ENCODE measurements around the gene RASSF1. TPM values are rescaled to one million over a fixed set of nuclear protein-coding genes. Genes with fewer than 3 reads are reported as not detected.

RASSF1 gene
- total and polyA plus RNA-seq, 2 of the 13 experiments (the other 11 are each of a cell fraction or from before 2014, with no cell fraction given) = 10.2 to 27.5 TPM

- TF ChIP-seq ZBTB4 (CRISPR knock-in tag; IDR thresholded peaks at IDR 0.05; ENCODE audit: borderline replicate concordance) = no peak
- 0 out of 2 replicates have a peak, but pooled peaks have one; percentile 34 for TF ChIP-seq ZNF44 (CRISPR knock-in tag; IDR thresholded peaks at IDR 0.05)
- 0 out of 2 replicates have a peak, but pooled peaks have one; percentile 39 for TF ChIP-seq DMTF1 (CRISPR knock-in tag; IDR thresholded peaks at IDR 0.05)
- TF ChIP-seq ADNP (CRISPR knock-in tag; IDR thresholded peaks at IDR 0.05) = no peak
- no peak for TF ChIP-seq RBM22 (optimal IDR thresholded peaks at IDR 0.05; ENCODE audit: low read length)
- TF ChIP-seq HINFP (CRISPR knock-in tag; IDR thresholded peaks at IDR 0.05; ENCODE audit: low read depth) = 0 out of 2 replicates have a peak, but pooled peaks have one; percentile 33
- TF ChIP-seq KDM5A (IDR thresholded peaks at IDR 0.05; ENCODE audit: borderline replicate concordance, low read length) = peak; percentile 30; the same call in 1 of the 2 replicates
- peak; percentile 77 for TF ChIP-seq ASH2L (IDR thresholded peaks at IDR 0.05; ENCODE audit: insufficient read length, low read depth, low read length)
- TF ChIP-seq ZNF317 (CRISPR knock-in tag; IDR thresholded peaks at IDR 0.05) = no peak
- TF ChIP-seq ZNF768 (CRISPR knock-in tag; IDR thresholded peaks at IDR 0.05) = no peak
- TF ChIP-seq RAD51 (IDR thresholded peaks at IDR 0.05; ENCODE audit: borderline replicate concordance) = no peak
- peak; percentile 72; the same call in 1 of the 2 replicates for TF ChIP-seq SMAD3 (CRISPR knock-in tag; IDR thresholded peaks at IDR 0.05)
- peak; percentile 84 for TF ChIP-seq ZNF563 (CRISPR knock-in tag; IDR thresholded peaks at IDR 0.05)
- no peak for TF ChIP-seq CCAR2 (optimal IDR thresholded peaks at IDR 0.05; ENCODE audit: low read depth, low read length)
- no peak for TF ChIP-seq CENPBD1 (CRISPR knock-in tag; IDR thresholded peaks at IDR 0.05; ENCODE audit: borderline replicate concordance, low read depth)
- TF ChIP-seq MIXL1 (CRISPR knock-in tag; IDR thresholded peaks at IDR 0.05) = 0 out of 2 replicates have a peak, but pooled peaks have one; percentile 35
- no peak for TF ChIP-seq ZNF562 (CRISPR knock-in tag; IDR thresholded peaks at IDR 0.05; ENCODE audit: borderline replicate concordance)
- TF ChIP-seq SIN3B (IDR thresholded peaks at IDR 0.05; ENCODE audit: low read length) = peak; percentile 49; the same call in 1 of the 2 replicates
- peak; percentile 22 for TF ChIP-seq ZNF776 (CRISPR knock-in tag; IDR thresholded peaks at IDR 0.05)
- no peak for TF ChIP-seq CCDC6 (CRISPR knock-in tag; IDR thresholded peaks at IDR 0.05)
- no peak; the same call in 1 of the 2 replicates for TF ChIP-seq RFX1 (IDR thresholded peaks at IDR 0.05)
- no peak for TF ChIP-seq ATF7 (IDR thresholded peaks at IDR 0.05)
- TF ChIP-seq ATF7 (CRISPR knock-in tag; IDR thresholded peaks at IDR 0.05) = 0 out of 2 replicates have a peak, but pooled peaks have one; percentile 47
Observed at GRCh38 chr3:50292159-50293078, 48.2 kb downstream of the RASSF1 start, which contains the start of gene IFRD2 (continued).
